Fibroblast of lung (primary cell): ENCODE measurements around the gene PRSS23. TPM values are rescaled to one million over a fixed set of nuclear protein-coding genes. Genes with fewer than 3 reads are reported as not detected.

ENCODE experiments used
- DNase-seq, 2 donors: peaks; one replicate each; pipeline versions ENCODE4 v3.0.0 to v3.0.0-alpha.2; 2010; ENCODE audit warnings: low read depth in 2 of 2
- H2AFZ ChIP-seq: 2 replicates; pipeline ENCODE4 v1.5.1; 2012; ENCODE audit warnings: low read length, control low read depth, inconsistent platforms
- H3K27ac ChIP-seq: 2 replicates; pipeline ENCODE4 v1.5.1; 2011; ENCODE audit warnings: low read length, control low read depth; ENCODE audit not compliant: insufficient read depth
- H3K27me3 ChIP-seq: 2 replicates; pipeline ENCODE4 v1.5.1; 2011; ENCODE audit warnings: mild to moderate bottlenecking, low read length; ENCODE audit not compliant: control insufficient read depth, insufficient read depth
- H3K36me3 ChIP-seq: 2 replicates; pipeline ENCODE4 v1.5.1; 2011; ENCODE audit warnings: low read length; ENCODE audit not compliant: control insufficient read depth, insufficient read depth
- H3K4me1 ChIP-seq: 2 replicates; pipeline ENCODE4 v1.5.1; 2011; ENCODE audit warnings: low read length; ENCODE audit not compliant: control insufficient read depth, insufficient read depth; ENCODE audit errors: extremely low read depth
- H3K4me2 ChIP-seq: 2 replicates; pipeline ENCODE4 v1.5.1; 2011; ENCODE audit warnings: low read length, control low read depth; ENCODE audit not compliant: insufficient read depth; ENCODE audit errors: extremely low read depth
- H3K4me3 ChIP-seq, 4 experiments: fragments of 200-600 bp in 1 of 4; sonication (generic) in 1 of 4; replicated peaks in 1 of 4; 2 replicates each; pipeline ENCODE4 v1.5.1; 2011 to 2016; ENCODE audit warnings: low read length in 4 of 4, low read depth in 3 of 4, mild to moderate bottlenecking in 3 of 4, control low read depth in 2 of 4, inconsistent platforms in 1 of 4, mixed read lengths in 1 of 4; ENCODE audit not compliant: insufficient read depth in 1 of 4; ENCODE audit errors: control extremely low read depth in 1 of 4
- H3K79me2 ChIP-seq: 2 replicates; pipeline ENCODE4 v1.5.1; 2012; ENCODE audit warnings: mild to moderate bottlenecking, low read length, inconsistent platforms; ENCODE audit not compliant: control insufficient read depth, insufficient read depth
- H3K9ac ChIP-seq: 2 replicates; pipeline ENCODE4 v1.5.1; 2011; ENCODE audit warnings: mild to moderate bottlenecking, low read length, control low read depth; ENCODE audit not compliant: insufficient read depth
- H3K9me3 ChIP-seq: 2 replicates; pipeline ENCODE4 v1.5.1; 2012; ENCODE audit warnings: low read depth, low read length; ENCODE audit not compliant: control insufficient read depth, insufficient read depth
- H4K20me1 ChIP-seq: 2 replicates; pipeline ENCODE4 v1.5.1; 2011; ENCODE audit warnings: low read length; ENCODE audit not compliant: control insufficient read depth, insufficient read depth; ENCODE audit errors: extremely low read depth
- CTCF ChIP-seq, 2 donors: IDR thresholded peaks in 1 of 2; conservative IDR thresholded peaks in 1 of 2; 1 replicate in 1 of 2; 2 replicates in 1 of 2; pipeline ENCODE4 v1.5.1; 2011 to 2012; ENCODE audit warnings: low read length in 2 of 2, control low read depth in 1 of 2, inconsistent platforms in 1 of 2, low read depth in 1 of 2, mild to moderate bottlenecking in 1 of 2
- EZH2 ChIP-seq: IDR thresholded peaks from 2 replicates; pipeline ENCODE4 v1.5.1; 2012; ENCODE audit warnings: low read length, control low read depth, mild to moderate bottlenecking; ENCODE audit errors: missing control alignments
- polyA plus RNA-seq, 2 donors: library from polyadenylated mRNA; depleted of rRNA in 1 of 2; stranded (reverse) in 1 of 2; unstranded in 1 of 2; fragments of >200 nt; gene quantifications; 2 replicates each; pipeline ENCODE4 v1.2.1, GENCODE V29; 2011 to 2012; ENCODE audit warnings: missing spikeins in 1 of 2
- total RNA-seq: library from RNA; depleted of rRNA; stranded (reverse); fragments of >200 nt; gene quantifications from 2 replicates; pipeline ENCODE4 v1.2.1, GENCODE V29; 2014

PRSS23 gene
- total and polyA plus RNA-seq, 2 donors (not counting 1 experiment from before 2014, with no cell fraction given): 141 to 151 TPM

GRCh38 chr11:86848132-86848531 lies 47.8 kb downstream of the PRSS23 start:
- H3K4me3 ChIP-seq: no peak overlapping the region
- no peaks in the 10 kb centered on the region for H3K27me3 ChIP-seq
- H2AFZ ChIP-seq: no peak overlapping the region
- H3K4me1 ChIP-seq: no peaks in the 10 kb centered on the region
- no peaks in the 10 kb centered on the region for H3K9me3 ChIP-seq
- no peak overlapping the region for H3K9ac ChIP-seq
- no peaks in the 10 kb centered on the region for H4K20me1 ChIP-seq
- no peak overlapping the region for H3K4me2 ChIP-seq
- no peak overlapping the region for H3K27ac ChIP-seq
- H3K79me2 ChIP-seq: no peaks in the 10 kb centered on the region
- no peak for TF ChIP-seq CTCF (conservative IDR thresholded peaks at IDR 0.05 in 1 of 2, IDR thresholded peaks at IDR 0.05 in 1 of 2; ENCODE audit: low read depth in 1 of 2, low read length in 2 of 2)
- no peaks in the 10 kb centered on the region for H3K36me3 ChIP-seq
- DNase-seq: no peak

GRCh38 chr11:86849679-86850078 lies 49.3 kb downstream of the PRSS23 start:
- Histone ChIP-seq H3K4me3 (no peak overlapping the region), H3K9ac (no peak overlapping the region), H3K27ac (no peak overlapping the region), H2AFZ (no peak overlapping the region), H3K9me3 (no peaks in the 10 kb centered on the region), H3K27me3 (no peaks in the 10 kb centered on the region), H3K4me2 (no peak overlapping the region), H3K36me3 (no peaks in the 10 kb centered on the region), H3K4me1 (no peaks in the 10 kb centered on the region), H3K79me2 (no peaks in the 10 kb centered on the region), H4K20me1 (no peaks in the 10 kb centered on the region)
- no peak for TF ChIP-seq CTCF (conservative IDR thresholded peaks at IDR 0.05 in 1 of 2, IDR thresholded peaks at IDR 0.05 in 1 of 2; ENCODE audit: low read depth in 1 of 2, low read length in 2 of 2)
- TF ChIP-seq EZH2: no peak
- DNase-seq: no peak

Other genes with a start within 250 kb of the PRSS23 start
- 50.7 and 63.2 TPM in 2 replicates for gene ME3, start 127.9 kb upstream of the PRSS23 start, total RNA-seq
- gene ME3, start 127.9 kb upstream of the PRSS23 start, polyA plus RNA-seq: 8.8 and 9.6 TPM in 2 replicates
- gene FZD4, start 154.9 kb downstream of the PRSS23 start, total RNA-seq: 11.8 and 15.7 TPM in 2 replicates
- 6.4 and 17.8 TPM in 2 replicates for gene FZD4, start 154.9 kb downstream of the PRSS23 start, polyA plus RNA-seq
- 20.6 and 22.1 TPM in 2 replicates for gene TMEM135, start 237.4 kb downstream of the PRSS23 start, total RNA-seq
- 14.2 and 17.3 TPM in 2 replicates for gene TMEM135, start 237.4 kb downstream of the PRSS23 start, polyA plus RNA-seq